B cell (primary cell): ENCODE results near the gene COQ2. TPM values are rescaled to one million over a fixed set of nuclear protein-coding genes. Genes with fewer than 3 reads are reported as not detected.

Experiments used
- ATAC-seq: fragments of 200-7000 bp; cut with Tn5 transposase; one replicate; pipeline ENCODE4 v1.10.0; 2021; ENCODE audit warnings: low read depth, mild to moderate bottlenecking, moderate number of reproducible peaks, moderate library complexity
- CTCF ChIA-PET: fragments of 350-600 bp; sonication (Branson Sonifier 250); formaldehyde crosslinking; loops from one replicate; lab custom pipeline; 2021; ENCODE audit warnings: antibody characterized with exemption, inconsistent platforms; lab: Charles Lee
- POLR2A ChIA-PET: fragments of 350-600 bp; sonication (Branson Sonifier 250); formaldehyde crosslinking; loops from one replicate; lab custom pipeline; 2021; ENCODE audit warnings: antibody characterized with exemption; lab: Charles Lee
- DNase-seq: peaks from one replicate; pipeline ENCODE4 v3.0.0; 2013
- H2AFZ ChIP-seq: 2 replicates; pipeline ENCODE4 v1.6.1; 2012; ENCODE audit warnings: mild to moderate bottlenecking, low read depth, low read length; ENCODE audit not compliant: insufficient read depth, poor library complexity, severe bottlenecking
- H3K27ac ChIP-seq, 2 donors: 1 replicate in 1 of 2; 2 replicates in 1 of 2; pipeline ENCODE4 v1.5.1; 2012 to 2013; ENCODE audit warnings: low read length in 2 of 2, mild to moderate bottlenecking in 2 of 2, moderate library complexity in 1 of 2
- H3K27me3 ChIP-seq, 4 experiments: fragments of 200-600 bp in 1 of 4; sonication (generic) in 1 of 4; replicated peaks in 1 of 4; 1 replicate in 2 of 4; 2 replicates in 2 of 4; pipeline versions ENCODE4 v1.6.1 to v1.7.0; 2013 to 2016; ENCODE audit warnings: low read length in 3 of 4, mild to moderate bottlenecking in 2 of 4, mixed read lengths in 1 of 4, moderate library complexity in 1 of 4; ENCODE audit not compliant: insufficient read depth in 4 of 4, control insufficient read depth in 3 of 4; ENCODE audit errors: control extremely low read depth in 1 of 4
- H3K36me3 ChIP-seq, 2 experiments: replicated peaks in 1 of 2; 1 replicate in 1 of 2; 2 replicates in 1 of 2; pipeline versions ENCODE4 v1.6.1 to v1.7.1; 2013; ENCODE audit warnings: low read length in 1 of 2; ENCODE audit not compliant: insufficient read depth in 2 of 2, control insufficient read depth in 1 of 2; ENCODE audit errors: control extremely low read depth in 1 of 2, extremely low read depth in 1 of 2
- H3K4me1 ChIP-seq, 2 donors: fragments of 200-600 bp in 1 of 2; sonication (generic) in 1 of 2; 1 replicate in 1 of 2; 2 replicates in 1 of 2; pipeline versions ENCODE4 v1.5.1 to v1.6.1; 2013 to 2017; ENCODE audit warnings: low read length in 2 of 2; ENCODE audit not compliant: control insufficient read depth in 2 of 2, insufficient read depth in 2 of 2
- H3K4me2 ChIP-seq: replicated peaks from 2 replicates; pipeline ENCODE3; 2012; ENCODE audit warnings: mild to moderate bottlenecking, low read depth, low read length; ENCODE audit not compliant: poor library complexity, severe bottlenecking
- H3K4me3 ChIP-seq, 5 experiments: fragments of 200-600 bp in 1 of 5; sonication (generic) in 1 of 5; 1 replicate in 3 of 5; 2 replicates in 2 of 5; pipeline versions ENCODE4 v1.5.1 to v1.7.0; 2011 to 2016; ENCODE audit warnings: low read length in 4 of 5, mild to moderate bottlenecking in 4 of 5, low read depth in 2 of 5, control low read depth in 1 of 5, moderate library complexity in 1 of 5; ENCODE audit not compliant: insufficient read depth in 1 of 5; ENCODE audit errors: control extremely low read depth in 1 of 5, extremely low read depth in 1 of 5
- H3K79me2 ChIP-seq: fragments of 200-600 bp; sonication (generic); one replicate; pipeline ENCODE4 v1.6.0; 2016; ENCODE audit warnings: low read length; ENCODE audit not compliant: control insufficient read depth, insufficient read depth
- H3K9ac ChIP-seq: fragments of 200-600 bp; sonication (generic); 2 replicates; pipeline ENCODE4 v1.6.1; 2017; ENCODE audit warnings: mild to moderate bottlenecking, low read length, moderate library complexity
- H3K9me3 ChIP-seq, 3 donors: one replicate each; pipeline versions ENCODE4 v1.6.1 to v1.7.1; 2013; ENCODE audit warnings: low read length in 2 of 3; ENCODE audit not compliant: control insufficient read depth in 2 of 3, insufficient read depth in 1 of 3; ENCODE audit errors: control extremely low read depth in 1 of 3
- H4K20me1 ChIP-seq: 2 replicates; pipeline ENCODE4 v1.6.0; 2012; ENCODE audit warnings: mild to moderate bottlenecking, low read length; ENCODE audit not compliant: insufficient read depth, control insufficient read depth, poor library complexity, severe bottlenecking
- H3K27ac Mint-ChIP-seq: one replicate; pipeline ENCODE4 v1.8.0; 2021; ENCODE audit warnings: mixed read lengths
- H3K27me3 Mint-ChIP-seq: one replicate; pipeline ENCODE4 v1.8.0; 2021; ENCODE audit warnings: mixed read lengths
- H3K4me1 Mint-ChIP-seq: one replicate; pipeline ENCODE4 v1.8.0; 2021; ENCODE audit warnings: mixed read lengths
- H3K4me3 Mint-ChIP-seq: one replicate; pipeline ENCODE4 v1.8.0; 2021; ENCODE audit warnings: mixed read lengths
- H3K9me3 Mint-ChIP-seq: one replicate; pipeline ENCODE4 v1.8.0; 2022; ENCODE audit warnings: mixed read lengths; ENCODE audit not compliant: insufficient read depth
- EZH2 ChIP-seq: IDR thresholded peaks from 2 replicates; pipeline ENCODE4 v1.6.1; 2012; ENCODE audit warnings: borderline replicate concordance, low read depth, mild to moderate bottlenecking, moderate library complexity, low read length; ENCODE audit not compliant: insufficient read depth, poor library complexity, severe bottlenecking
- WGBS: methylation state at CpG from one replicate; pipeline ENCODE4 v1.1.5; 2013; ENCODE audit warnings: missing lambda C conversion rate; ENCODE audit not compliant: insufficient coverage; 5-methylcytosine and 5-hydroxymethylcytosine counted together
- intact Hi-C: fragments of 100-400 bp; cut with micrococcal nuclease; formaldehyde crosslinking; loops from one replicate; pipeline ENCODE4 v1.10.0; 2022
- polyA plus RNA-seq: library from polyadenylated mRNA; depleted of rRNA; stranded (reverse); fragments of >200 nt; gene quantifications from 2 replicates; pipeline ENCODE4 v1.2.3, GENCODE V29; 2012
- total RNA-seq, 2 donors: library from RNA; stranded (reverse); fragments of 120-200 nt in 1 of 2; gene quantifications; 1 replicate in 1 of 2; 2 replicates in 1 of 2; pipeline versions ENCODE4 v1.2.3 to v1.2.4, GENCODE V29; 2013 to 2022
- TF ChIP-seq, protein P1 (sequence below): fragments of 200-600 bp; IDR thresholded peaks from one replicate; pipeline ENCODE4 v1.8.0; 2022; ENCODE audit warnings: antibody characterized with exemption, mild to moderate bottlenecking

COQ2 gene
- total and polyA plus RNA-seq, 2 donors (not counting 1 experiment from before 2014, with no cell fraction given): 8.1 to 27.9 TPM

DNA sequence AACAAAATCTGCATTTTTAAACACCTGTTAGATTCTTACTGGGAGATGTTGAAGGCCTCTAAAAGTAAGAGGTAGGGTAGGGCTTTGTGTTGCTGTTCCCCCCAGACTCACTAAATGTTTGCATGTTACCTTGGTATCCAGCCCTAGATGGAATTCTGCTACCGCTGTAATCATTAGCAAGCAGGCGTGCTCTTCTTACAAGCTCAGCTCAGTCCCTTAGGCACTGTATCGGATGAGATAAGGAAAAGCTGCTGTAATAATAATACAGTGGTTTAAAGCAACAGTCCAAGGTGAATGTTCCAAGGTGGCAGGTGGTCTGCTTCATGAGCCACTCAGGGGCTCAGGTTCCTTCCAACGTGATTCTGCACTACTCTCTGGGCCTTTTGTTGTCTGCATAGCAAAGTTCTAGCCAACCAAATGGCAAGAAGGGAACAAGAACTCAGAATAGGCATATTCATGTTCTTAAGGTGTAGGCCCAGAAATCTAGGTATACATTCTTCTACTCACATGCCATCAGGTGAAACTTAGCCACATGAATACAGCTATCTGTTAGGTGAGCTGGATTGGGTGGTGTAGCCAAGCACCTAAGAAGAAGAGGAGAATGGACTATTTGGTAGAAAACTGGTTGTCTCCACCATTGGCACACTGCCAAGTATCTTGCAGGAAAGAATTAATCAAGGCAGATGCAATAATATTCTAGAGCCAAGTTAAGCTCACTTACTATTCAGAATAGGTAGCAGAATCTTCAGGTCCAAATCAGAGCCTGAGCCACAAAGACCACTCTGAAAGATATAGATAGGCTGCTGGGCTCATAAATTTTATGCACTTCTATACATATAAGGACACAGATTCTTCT is 46.0 kb downstream of the COQ2 start:
- H3K4me3 ChIP-seq: no peak overlapping the region
- H3K27me3 ChIP-seq: no peaks in the 10 kb centered on the region
- no peak for DNase-seq
- no peak for ATAC-seq
- peaks cover 0 to 1% of the 10 kb centered on the region in 2 experiments for H3K36me3 ChIP-seq
- no peaks in the 10 kb centered on the region for H3K9me3 ChIP-seq
- H3K9me3 Mint-ChIP-seq: no peaks in the 10 kb centered on the region
- WGBS: 100% methylated on average over 1 of the region's 4 CpGs
- POLR2A ChIA-PET: no interaction called here
- no peak overlapping the region for H2AFZ ChIP-seq
- H3K27ac Mint-ChIP-seq: no peak overlapping the region
- no peaks in the 10 kb centered on the region for H3K79me2 ChIP-seq
- peaks cover 64% of the 10 kb centered on the region for H3K4me1 Mint-ChIP-seq
- intact Hi-C loops: no loop called here
- no peaks in the 10 kb centered on the region for H3K27me3 Mint-ChIP-seq
- H3K27ac ChIP-seq: no peak overlapping the region
- no peak overlapping the region for H3K9ac ChIP-seq
- CTCF ChIA-PET: interaction anchor here (0.8 to 4.3 kb wide), 6 partner anchors 13 to 160 kb away, joined by 3 to 20 read pairs (median 4); no protein-coding TSS in a partner anchor
- no peak overlapping the region for H3K4me3 Mint-ChIP-seq
- H3K4me1 ChIP-seq: peaks cover 21 to 40% of the 10 kb centered on the region in 2 donors
- H4K20me1 ChIP-seq: no peaks in the 10 kb centered on the region
- H3K4me2 ChIP-seq: no peak overlapping the region
- no peak for TF ChIP-seq EZH2
- TF ChIP-seq, protein P1, sequence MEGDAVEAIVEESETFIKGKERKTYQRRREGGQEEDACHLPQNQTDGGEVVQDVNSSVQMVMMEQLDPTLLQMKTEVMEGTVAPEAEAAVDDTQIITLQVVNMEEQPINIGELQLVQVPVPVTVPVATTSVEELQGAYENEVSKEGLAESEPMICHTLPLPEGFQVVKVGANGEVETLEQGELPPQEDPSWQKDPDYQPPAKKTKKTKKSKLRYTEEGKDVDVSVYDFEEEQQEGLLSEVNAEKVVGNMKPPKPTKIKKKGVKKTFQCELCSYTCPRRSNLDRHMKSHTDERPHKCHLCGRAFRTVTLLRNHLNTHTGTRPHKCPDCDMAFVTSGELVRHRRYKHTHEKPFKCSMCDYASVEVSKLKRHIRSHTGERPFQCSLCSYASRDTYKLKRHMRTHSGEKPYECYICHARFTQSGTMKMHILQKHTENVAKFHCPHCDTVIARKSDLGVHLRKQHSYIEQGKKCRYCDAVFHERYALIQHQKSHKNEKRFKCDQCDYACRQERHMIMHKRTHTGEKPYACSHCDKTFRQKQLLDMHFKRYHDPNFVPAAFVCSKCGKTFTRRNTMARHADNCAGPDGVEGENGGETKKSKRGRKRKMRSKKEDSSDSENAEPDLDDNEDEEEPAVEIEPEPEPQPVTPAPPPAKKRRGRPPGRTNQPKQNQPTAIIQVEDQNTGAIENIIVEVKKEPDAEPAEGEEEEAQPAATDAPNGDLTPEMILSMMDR: no peak

DNA sequence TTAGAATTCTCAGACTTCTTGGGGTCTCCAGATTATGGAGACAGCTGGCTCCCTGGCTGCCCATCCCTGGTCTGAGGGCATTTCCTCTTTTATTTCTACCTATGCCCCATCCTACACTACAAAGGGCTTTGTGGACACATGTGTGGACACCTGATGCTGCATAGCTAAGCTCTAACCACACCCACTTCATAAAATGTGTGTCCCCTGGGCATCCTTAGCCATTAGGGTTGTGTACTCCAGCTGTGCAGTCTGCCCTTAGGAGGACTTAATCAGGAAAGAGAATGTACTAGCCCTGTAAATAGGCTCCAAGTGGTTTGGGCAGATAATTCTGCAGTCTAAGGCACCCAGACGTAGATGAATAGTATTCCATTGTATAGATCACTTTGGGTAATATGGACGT is 47.0 kb downstream of the COQ2 start:
- TF ChIP-seq EZH2: no peak
- TF ChIP-seq, protein P1: no peak
- Histone ChIP-seq H3K36me3 (peaks cover 0 to 1% of the 10 kb centered on the region in 2 experiments), H3K4me1 (peaks cover 23 to 41% of the 10 kb centered on the region in 2 donors), H3K9ac (no peak overlapping the region), H4K20me1 (no peaks in the 10 kb centered on the region), H3K27ac (no peak overlapping the region), H3K79me2 (no peaks in the 10 kb centered on the region), H2AFZ (no peak overlapping the region), H3K27me3 (no peaks in the 10 kb centered on the region), H3K9me3 (no peaks in the 10 kb centered on the region), H3K4me2 (no peak overlapping the region), H3K4me3 (no peak overlapping the region)
- DNase-seq (no peak), ATAC-seq (no peak)
- peaks cover 57% of the 10 kb centered on the region for H3K4me1 Mint-ChIP-seq
- CTCF ChIA-PET: interaction anchor here (1.1 to 4.3 kb wide), 4 partner anchors 9 to 163 kb away, joined by 3 to 20 read pairs (median 4); no protein-coding TSS in a partner anchor
- H3K27me3 Mint-ChIP-seq: no peaks in the 10 kb centered on the region
- WGBS: no CpG with 5 or more reads among the region's 2 CpGs
- no peaks in the 10 kb centered on the region for H3K9me3 Mint-ChIP-seq
- intact Hi-C loops: no loop called here
- H3K27ac Mint-ChIP-seq: no peak overlapping the region
- POLR2A ChIA-PET: no interaction called here
- H3K4me3 Mint-ChIP-seq: no peak overlapping the region
